Stimulated activated CD8-positive, alpha-beta memory T cell treated with anti-CD3 and anti-CD28 coated beads, Interleukin-4, amount 100 ng/mL, for 4 hours (primary cell): Measurements from ENCODE around the gene P2RX1.

Experiments
- DNase-seq, 2 donors: peaks; one replicate each; pipeline ENCODE4 v3.0.0-alpha.2; 2020; ENCODE audit warnings: low read depth in 2 of 2, low spot score in 1 of 2

The P2RX1 gene

DNA sequence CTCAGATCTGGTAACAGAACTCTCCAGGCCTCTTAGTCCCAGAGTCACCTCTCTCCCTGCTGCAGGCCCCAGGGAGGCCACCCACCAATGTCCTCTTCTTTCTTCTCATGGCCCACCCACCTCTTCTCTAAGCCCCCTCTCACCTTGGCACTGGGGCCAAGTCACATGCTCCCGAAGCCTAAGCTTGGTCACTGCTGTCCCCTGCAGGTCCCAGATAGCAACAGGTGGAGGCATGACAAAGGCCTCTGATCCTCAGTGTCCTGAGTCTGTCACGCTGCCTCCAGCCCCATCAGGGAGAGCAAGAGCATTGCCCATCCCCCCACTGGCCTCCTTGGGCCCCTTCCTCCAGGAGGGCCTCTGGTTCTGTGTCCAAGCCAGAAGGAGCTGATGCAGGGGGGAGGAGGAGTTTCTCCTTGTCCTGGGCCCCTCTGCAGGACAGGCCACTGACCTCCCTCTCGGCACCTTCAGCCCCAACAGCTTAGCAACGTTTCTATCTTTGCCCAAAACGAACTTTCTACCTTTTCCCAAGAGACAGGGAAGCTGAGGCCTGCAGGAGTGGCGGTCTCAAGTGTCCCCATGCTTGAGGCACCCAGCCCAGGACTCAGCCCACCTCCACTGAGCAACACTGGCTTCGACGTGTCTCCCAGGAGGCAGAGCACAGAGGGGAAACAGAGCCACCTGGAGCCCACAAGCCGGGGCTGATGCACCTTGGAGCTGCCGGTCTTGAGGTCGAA is 8.6 kb downstream of the P2RX1 start:
- DNase-seq = no peak

DNA sequence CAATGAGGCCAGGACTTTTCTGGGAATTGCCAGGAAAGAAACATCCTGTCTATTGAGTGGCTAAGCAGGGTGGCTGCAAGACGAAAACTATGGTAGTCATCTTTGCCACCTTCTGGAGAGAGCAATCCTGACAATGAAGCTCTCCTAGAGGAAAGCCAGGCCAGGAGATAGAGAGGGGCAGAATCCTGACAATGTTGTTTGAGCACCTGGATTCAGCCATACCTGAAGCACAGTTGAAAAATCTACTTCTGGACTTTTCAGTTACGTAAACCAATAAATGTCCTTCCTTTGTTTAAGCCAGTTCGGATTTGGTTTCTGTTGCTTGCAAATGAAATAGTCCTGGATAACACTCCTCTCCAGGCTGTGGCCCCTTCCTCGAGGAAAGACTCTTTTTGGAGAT is 9.4 kb downstream of the P2RX1 start:
- DNase-seq = no peak

DNA sequence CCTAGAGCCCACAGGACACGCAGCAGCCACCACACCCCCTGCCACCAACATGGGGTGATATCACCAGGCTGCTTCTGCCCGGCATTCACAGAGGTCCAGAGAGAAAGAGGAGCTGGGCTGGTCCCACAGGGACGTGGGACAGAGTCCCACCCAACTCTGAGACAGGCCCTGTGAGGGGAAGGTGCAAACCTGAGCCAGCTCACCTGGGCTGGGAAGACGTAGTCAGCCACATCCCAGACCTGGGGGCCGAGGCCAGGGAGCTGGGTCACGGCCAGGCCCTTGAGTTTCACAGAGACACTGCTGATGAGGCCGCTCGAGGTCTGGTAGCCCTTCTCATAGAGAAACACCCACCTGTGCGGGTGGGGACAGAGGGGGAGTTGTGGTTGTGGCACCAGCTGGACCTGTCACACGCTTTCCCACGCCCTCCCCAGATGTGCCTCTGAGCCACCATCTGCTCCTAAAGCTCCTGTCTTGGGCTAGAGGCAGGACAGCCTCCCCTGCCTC is 11.2 kb downstream of the P2RX1 start:
- DNase-seq = no peak

DNA sequence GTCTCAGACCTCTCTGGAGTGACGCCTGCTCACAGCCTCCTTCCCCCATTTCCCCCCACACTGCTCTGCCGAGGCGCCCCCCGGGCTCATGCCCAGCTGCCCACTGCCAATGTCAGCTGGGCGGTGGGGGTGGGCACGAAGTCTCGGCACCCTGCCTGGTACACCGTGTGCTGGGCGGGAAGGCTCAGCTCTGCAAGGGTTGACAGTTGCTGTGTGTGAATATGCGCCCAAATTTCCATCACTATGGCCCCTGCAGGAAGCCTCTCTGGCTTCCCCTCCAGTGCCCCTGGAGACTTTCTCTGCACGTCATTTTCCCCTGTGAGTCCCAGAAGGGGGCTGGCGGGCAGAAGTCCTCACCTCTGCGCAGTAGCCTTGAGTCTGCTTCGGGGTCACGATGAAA is 11.8 kb downstream of the P2RX1 start:
- no peak for DNase-seq

DNA sequence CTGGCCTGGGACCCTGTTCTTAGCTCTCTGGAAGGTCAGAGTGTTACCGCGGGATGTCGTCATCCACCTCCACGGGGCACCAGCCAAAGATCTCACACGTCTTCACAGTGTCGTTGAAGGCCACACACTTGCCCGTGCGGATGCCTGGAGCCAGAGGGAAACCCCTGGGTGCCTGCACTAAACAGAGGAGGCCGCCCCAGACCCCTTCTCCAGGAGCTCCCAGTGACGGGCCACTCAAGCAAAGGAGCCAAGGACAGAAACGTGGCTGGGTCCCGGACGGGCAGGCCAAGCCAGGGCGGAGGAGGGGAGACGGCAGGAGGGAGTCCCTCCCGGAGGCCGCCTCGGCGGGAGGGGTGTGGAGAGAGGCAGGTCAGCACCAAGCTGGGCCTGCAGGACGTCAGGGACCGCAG is 12.4 kb downstream of the P2RX1 start:
- DNase-seq = no peak

DNA sequence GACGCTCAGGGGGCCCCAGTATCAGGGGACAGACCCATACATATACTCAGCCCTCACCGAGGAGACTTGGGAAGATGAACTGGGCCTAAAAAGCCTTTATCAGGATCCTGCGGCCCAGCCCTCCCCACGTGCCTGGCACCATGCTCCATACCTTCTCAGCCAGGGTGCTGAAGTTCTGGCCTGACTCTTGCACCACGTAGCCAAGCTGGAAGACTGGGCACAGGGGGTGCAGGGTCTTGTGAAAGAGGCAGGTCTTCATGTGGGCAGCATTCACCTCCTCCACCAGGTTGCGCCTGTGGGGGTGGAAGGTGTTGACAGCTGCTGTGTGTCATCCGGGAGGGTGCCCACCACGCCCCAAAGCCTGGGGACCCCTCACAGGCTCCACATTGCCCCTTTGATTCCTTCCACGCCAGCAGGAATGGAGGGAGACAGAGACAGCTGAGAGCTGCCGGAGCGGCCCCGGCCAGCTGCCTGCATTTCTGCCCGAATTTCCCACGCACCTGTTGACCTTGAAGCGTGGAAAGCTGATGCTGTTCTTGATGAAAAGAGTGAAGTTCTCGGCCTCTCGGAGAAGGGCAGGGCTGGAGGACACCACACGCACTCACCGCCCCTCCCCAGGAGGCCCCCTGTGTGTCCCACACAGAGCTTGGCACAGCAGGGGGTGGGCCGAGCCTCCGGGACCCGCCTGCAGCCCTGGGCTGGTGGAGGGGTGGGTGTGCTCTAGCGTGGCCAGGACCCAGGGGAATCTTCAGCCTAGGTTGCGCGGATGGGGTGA is 13.0 kb downstream of the P2RX1 start:
- no peak for DNase-seq

DNA sequence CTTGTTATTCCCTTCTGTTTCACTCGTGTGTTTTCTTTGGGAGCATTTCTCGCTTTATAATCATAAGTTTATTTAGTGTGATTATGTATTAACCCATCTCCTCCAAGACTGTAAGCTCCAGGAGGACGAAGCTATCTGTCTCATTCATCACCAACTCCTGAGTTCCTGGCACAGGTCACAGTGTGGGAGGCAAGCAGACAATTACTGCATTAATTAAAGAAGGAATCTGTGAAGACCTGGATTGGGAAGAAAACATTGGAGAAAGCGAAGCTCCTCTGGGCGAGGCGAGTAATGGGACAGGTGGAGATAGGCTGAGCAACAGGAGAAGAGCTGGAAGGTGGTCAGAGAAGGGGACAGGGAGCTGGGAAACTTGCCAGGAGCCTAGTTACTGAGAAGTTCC is 15.6 kb downstream of the P2RX1 start:
- DNase-seq = no peak

DNA sequence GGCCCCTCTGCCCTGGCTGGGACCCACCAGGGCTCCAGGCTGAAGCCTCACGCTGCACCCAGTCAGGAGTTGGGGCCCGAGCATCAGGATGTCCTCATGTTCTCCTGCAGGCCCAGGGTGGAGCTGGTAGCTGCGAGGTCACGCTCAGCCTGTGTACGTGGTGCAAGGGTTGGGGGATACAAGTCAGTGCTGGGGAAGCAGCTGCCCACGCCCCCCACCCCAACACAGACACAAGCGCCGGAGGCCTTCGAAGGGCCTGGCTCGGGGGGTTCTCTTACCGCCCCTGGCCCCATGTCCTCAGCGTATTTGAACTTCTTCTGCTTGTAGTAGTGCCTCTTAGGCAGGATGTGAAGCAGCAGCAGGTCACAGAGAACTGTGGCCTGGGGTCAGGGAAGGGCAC is 18.5 kb downstream of the P2RX1 start:
- DNase-seq = no peak

DNA sequence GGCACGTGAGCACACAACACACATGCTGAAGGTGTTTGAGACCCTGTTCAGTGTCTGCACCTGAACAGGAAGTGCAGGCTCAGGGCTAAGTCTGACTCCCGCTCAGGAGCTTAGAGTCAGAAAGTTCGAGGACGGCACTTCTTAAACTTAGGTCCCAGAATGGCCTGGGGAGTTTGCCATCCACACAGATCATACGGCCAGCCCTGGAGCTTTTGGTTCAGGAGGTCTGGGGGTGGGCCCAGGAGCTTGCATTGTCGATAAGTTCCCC is 19.4 kb downstream of the P2RX1 start:
- no peak for DNase-seq

DNA sequence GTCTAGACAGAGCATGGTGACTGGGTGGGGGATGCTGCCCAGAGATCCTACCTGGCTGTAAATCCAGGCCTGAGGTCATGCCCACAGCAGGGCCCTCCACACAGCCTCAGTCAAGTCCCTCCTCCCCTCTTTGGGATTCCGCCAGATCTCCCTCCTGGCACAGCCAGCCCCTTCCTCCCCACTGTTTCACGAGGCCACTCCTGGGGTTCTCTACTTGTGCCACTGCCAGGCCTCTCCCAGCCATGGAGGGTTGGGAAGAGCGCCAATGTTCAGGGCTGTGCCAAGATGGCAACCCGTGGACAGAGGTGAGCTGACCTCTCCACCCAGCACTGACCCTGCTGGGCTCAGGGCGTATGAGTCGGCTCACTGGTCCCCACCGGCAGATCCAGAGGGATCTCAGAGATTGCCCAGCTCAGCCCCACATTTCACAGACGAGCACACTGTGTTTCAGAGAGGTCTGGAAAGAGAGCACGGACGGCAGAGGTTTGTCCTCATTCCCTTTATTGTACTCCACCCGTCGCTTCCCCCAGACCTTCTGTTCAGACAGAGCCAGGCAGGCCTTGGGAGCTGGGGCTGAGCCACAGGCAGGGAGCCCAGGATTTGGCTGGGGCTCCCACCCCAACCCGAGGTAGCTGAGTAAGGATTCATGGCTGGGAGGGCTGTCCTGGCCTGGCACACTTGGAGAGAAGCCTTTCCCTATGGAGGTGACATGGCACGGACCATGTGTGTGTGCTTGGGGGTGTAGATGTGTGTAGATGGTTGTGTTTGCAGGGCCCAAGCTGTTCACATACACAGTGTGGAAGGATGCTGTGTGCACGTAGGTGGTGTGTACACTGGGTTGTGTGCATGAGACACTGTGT is 19.9 kb downstream of the P2RX1 start:
- no peak for DNase-seq

DNA sequence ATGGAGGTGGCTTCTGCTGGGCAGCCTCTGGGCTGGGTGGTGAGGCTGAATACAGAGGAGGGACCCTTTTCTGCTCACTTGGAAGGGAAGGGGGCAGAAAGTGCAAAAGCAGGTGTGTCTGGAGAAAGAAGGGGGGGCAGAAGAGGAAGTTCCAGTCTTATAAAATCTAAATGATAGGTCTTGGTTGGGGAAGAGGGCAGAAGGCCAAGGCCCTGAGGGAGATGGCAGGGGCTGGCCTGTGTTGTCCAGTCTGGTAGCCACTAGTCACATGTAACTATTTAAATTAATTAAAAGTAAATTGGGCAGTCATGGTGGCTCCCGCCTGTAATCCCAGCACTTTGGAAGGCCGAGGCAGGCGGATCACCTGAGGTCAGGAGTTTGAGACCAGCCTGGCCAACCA is 20.9 kb downstream of the P2RX1 start:
- DNase-seq = no peak

DNA sequence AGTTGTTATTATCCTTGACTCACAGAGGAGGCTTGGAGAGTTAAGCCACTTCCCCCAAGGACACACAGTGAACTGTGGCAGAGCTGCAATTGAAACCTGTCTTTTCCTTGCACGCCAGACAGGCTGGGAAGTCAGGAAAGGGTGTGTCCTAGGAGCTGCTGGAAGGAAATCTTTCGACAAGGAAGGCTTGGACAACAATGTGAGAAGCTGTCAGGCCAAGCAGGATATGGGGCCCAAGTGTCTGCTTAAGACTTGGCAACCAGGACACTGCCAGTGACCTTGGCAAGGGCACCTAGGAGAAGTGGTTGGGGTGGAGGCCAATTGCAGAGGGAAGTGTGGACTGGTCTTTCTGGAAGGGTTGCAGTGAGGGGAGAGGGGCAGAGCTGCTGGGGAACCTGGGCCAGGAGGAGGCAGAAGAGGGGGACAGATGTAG is 21.3 kb downstream of the P2RX1 start:
- no peak for DNase-seq

DNA sequence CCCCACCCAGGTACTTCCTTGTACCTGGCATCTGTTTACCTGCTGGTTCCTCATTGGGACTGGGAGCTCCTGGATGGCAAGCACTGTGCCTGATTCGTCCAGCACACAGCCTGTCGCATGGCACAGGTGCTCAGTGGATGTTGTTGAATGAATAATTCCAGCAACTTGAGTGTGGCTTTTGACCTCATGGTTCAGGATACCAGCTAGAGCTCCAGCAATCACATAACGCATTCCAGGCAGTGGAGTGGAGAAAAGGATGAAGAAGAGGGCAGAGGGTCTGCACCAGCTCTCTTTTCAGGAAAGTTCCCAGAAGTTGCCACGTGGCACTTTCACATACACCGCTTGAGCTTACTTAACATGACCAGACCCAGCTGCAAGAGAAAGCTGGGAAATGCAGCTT is 22.1 kb downstream of the P2RX1 start:
- no peak for DNase-seq

DNA sequence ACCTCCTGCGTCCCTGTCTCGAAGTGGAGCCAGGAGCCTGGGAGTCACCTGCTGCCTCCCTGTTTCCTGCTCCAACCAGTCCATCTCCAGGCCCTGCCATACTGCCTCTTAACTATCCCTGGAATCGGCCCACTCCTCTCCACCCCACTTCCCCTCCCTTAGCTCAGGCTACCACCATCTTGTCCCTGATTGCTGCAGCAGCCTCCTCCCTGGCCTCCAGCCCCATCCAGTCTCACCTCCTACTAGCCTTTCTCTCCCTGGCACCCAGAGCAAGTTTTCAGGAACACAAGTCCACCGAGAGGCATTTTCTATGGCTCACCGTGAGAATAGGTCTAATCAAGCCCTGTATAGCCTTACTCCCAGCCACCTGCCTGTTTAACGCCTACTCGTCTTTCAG is 22.5 kb downstream of the P2RX1 start:
- no peak for DNase-seq

DNA sequence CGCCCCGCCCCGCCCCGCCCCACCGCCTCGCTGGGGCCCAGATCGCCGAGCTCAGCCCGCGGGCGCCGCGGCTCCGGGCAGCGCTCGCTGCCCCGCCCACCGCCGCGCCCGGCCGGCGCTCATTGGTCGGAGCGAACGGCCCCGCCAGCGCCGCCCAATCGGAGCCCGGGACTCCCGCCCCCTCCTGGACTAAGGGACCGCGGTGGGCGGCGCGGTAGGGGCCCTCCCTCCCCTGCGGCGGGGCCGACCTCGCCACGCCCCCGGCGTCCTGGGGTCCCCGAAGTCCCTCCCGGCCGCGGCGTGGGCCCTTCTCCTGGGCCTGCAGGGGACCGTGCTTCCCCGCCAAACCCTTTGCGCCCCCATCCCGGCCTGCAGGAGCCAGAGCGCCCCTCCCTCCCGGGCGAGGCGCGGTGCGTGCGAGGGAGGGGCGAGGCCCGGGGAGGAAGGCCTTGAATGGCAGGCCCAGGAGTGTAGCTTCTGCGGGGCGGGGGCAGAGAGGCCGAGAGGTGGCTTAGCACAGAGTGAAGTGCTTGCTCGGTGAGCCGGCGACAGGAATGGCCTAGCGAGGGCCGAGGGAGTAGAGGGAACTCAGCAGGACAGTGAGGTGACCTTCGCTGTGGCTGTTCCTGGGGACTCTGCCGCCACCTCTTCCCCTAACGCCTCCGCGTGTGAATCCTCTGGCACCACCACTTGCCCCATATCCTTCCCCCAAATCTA is 23.1 kb downstream of the P2RX1 start, which contains the start of gene CAMKK1:
TSS of gene CAMKK1 (minus strand) at position 51 of the 717 bp plus-strand sequence. CDS start 7,366 bp downstream, outside the sequence.
- DNase-seq = peak; percentile 52 to 76

DNA sequence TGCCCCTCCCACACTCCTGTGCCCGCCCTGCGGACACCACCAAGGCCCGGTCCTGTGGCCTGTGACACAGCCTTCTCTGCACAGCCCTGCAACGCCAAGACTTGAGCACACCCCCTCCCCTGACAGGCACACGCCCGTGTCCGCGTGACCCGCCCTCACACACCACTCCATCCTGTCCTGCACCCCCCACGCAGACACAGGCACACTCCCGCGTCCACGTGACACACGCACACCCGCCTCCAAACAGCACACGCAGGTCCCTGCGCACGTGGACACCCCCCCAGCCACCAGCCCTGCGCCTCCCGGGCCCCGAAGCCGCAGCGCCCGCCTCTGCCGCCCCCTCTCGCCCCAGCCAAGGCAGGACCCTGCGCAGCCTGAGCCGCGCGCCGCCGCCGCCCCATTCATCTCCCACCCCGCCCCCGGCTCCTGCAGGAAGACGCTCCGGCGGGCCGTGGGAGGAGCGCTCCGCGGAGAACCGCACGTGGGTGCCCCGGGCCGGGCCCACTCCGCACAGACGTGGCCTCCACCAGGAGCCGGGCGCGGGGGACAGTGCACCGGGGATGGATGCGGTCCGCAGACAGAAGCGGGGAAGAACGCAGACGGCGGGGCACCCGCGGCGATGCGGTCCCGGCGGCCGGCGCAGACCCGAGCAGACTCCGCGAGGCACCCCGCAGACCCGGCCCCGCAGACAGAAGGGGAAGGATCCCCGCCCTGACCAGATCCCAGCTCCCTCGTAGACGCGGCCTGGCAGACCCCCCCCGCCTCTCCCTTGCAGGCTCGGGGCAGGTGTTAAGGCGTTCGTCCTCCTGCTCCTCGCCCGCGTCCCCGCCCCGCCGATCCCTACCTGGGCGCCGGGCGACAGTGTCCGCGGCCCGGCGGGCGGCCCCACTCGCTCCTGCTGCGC is 23.9 kb downstream of the P2RX1 start:
- peak; percentile 42 to 75 for DNase-seq

DNA sequence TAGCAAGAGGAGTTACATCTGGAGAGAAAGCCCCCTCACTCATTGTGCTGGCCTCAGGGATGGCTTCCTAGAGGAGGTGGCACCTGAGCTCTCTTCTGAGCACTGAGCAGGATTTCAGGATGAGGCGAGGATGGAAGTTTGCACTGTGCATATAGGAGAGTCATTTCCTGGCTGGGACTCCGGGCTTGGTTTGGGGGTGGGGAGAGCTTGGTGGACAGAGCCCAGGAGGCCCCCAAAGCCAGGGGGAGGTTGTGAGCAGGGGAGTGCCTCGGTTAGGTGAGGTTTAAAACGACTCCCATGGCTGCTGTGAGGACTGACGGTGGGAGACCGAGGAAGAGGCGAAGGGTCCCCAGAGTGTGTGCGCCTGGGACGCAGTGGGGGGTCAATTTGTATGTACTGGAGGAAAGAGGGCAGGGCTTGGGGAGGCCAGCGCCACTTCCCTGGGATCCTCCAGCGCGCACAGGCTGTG is 24.6 kb downstream of the P2RX1 start:
- DNase-seq = no peak

DNA sequence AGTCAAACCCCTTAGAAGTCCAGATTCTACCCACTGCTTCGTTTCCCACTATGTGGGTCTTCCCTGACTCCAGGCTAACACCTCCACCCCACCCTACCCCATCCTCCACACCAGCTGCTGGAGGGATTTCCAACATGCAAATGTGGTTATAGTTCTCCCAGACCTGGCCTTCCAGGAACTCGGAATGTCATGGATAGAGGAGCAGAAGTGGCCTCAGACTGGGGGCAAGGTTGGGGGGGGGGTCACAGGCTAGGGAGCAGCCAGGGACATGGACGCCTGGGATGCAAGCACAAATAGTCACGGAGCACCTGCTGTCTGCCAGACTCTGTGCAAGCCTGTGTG is 25.4 kb downstream of the P2RX1 start:
- no peak for DNase-seq

DNA sequence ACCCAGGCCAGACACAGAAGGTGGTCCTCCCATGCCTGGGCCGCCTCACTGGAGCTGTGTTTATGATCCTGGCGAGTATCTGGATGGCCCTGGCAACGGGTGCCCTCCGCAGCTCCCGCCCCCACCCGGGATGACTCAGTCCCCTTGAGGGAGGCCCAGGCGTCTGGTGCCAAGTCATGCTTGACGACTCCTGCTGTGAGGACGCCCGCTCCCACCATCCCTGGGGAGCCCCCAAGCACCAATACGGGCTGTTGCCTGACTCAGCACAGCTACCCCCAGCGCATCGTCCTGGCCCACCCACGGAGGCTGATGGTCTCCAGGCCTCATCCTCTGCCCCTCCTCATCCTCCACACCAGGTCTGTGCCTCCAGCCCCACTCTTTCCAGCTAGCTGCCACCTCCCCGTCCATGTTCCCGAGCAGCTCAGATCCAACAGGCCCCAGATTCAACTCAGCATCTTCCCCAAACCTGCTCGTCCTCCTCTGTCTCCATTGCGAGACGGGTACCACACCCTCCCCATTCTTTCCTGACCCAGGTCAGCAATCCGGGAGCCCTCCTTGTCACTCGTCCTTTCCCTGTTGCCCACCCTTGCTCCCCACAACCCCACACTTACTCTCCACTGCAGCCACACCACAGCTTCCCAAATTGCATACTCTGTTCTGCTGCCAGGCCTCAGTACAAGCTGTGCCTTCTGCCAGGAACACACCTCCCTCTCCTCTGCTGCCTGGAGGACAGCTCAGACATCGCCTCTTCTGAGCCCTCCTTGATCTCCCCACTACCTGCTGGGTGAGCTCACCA is 26.0 kb downstream of the P2RX1 start:
- no peak for DNase-seq
